HepG2 (cell line): Measurements from ENCODE around the gene AFAP1. TPM values are rescaled to one million over a fixed set of nuclear protein-coding genes. Genes with fewer than 3 reads are reported as not detected.

Experiments
- CHCHD3 ChIP-seq: sonication (generic); formaldehyde crosslinking; IDR thresholded peaks from 2 replicates; pipeline ENCODE4 v1.8.0; 2022; ENCODE audit warnings: mild to moderate bottlenecking, missing genetic modification reagents, moderate library complexity
- ELK4 ChIP-seq: sonication (generic); formaldehyde crosslinking; IDR thresholded peaks from 2 replicates; pipeline ENCODE4 v1.9.0; 2021; ENCODE audit warnings: missing genetic modification reagents, borderline replicate concordance
- FOXC1 ChIP-seq: sonication (generic); formaldehyde crosslinking; IDR thresholded peaks from 2 replicates; pipeline ENCODE4 v1.8.0; 2022; ENCODE audit warnings: mild to moderate bottlenecking, missing genetic modification reagents, borderline replicate concordance
- GTF2F1 ChIP-seq: fragments of 150-350 bp; IDR thresholded peaks from 2 replicates; pipeline ENCODE4 v1.6.1; 2014; ENCODE audit warnings: low read length
- KDM5A ChIP-seq: fragments of 200-600 bp; sonication (generic); IDR thresholded peaks from 2 replicates; pipeline ENCODE4 v1.7.0; 2018; ENCODE audit warnings: antibody characterized with exemption, mild to moderate bottlenecking, low read length, borderline replicate concordance
- MED8 ChIP-seq: sonication (generic); formaldehyde crosslinking; IDR thresholded peaks from 2 replicates; pipeline ENCODE4 v1.8.1; 2023; ENCODE audit warnings: mild to moderate bottlenecking, missing genetic modification reagents; ENCODE audit not compliant: insufficient replicate concordance
- MLLT10 ChIP-seq: sonication (generic); formaldehyde crosslinking; IDR thresholded peaks from 2 replicates; pipeline ENCODE4 v1.4.0; 2020; ENCODE audit warnings: missing genetic modification reagents
- RBAK ChIP-seq: sonication (generic); formaldehyde crosslinking; IDR thresholded peaks from 2 replicates; pipeline ENCODE4 v1.5.1; 2020; ENCODE audit warnings: mild to moderate bottlenecking, missing genetic modification reagents
- SAP130 ChIP-seq: IDR thresholded peaks from 2 replicates; pipeline ENCODE4 v1.6.1; 2016; ENCODE audit warnings: low read depth
- USF2 ChIP-seq, 2 experiments: sonication (generic) in 1 of 2; formaldehyde crosslinking in 1 of 2; IDR thresholded peaks; 2 replicates each; pipeline versions ENCODE4 v1.5.1 to v1.6.1; 2011 to 2020; ENCODE audit warnings: borderline replicate concordance in 1 of 2, low read depth in 1 of 2, low read length in 1 of 2, mild to moderate bottlenecking in 1 of 2, missing genetic modification reagents in 1 of 2, moderate library complexity in 1 of 2
- ZFP82 ChIP-seq: sonication (generic); formaldehyde crosslinking; IDR thresholded peaks from 2 replicates; pipeline ENCODE4 v1.5.1; 2020; ENCODE audit warnings: mild to moderate bottlenecking, missing genetic modification reagents, borderline replicate concordance
- ZNF317 ChIP-seq: sonication (generic); formaldehyde crosslinking; IDR thresholded peaks from 2 replicates; pipeline ENCODE4 v1.5.0; 2020; ENCODE audit warnings: mild to moderate bottlenecking, missing genetic modification reagents
- ZNF350 ChIP-seq: sonication (generic); formaldehyde crosslinking; IDR thresholded peaks from 2 replicates; pipeline ENCODE4 v1.4.0; 2020; ENCODE audit warnings: mild to moderate bottlenecking, low read depth, missing genetic modification reagents, borderline replicate concordance
- ZNF83 ChIP-seq: sonication (generic); formaldehyde crosslinking; IDR thresholded peaks from 2 replicates; pipeline ENCODE4 v1.4.0; 2020; ENCODE audit warnings: missing genetic modification reagents, mild to moderate bottlenecking, borderline replicate concordance
- ZNF883 ChIP-seq: sonication (generic); formaldehyde crosslinking; IDR thresholded peaks from 2 replicates; pipeline ENCODE4 v1.5.1; 2020; ENCODE audit warnings: mild to moderate bottlenecking, missing genetic modification reagents; ENCODE audit errors: not compliant biosample characterization
- ZSCAN31 ChIP-seq: sonication (generic); formaldehyde crosslinking; IDR thresholded peaks from 2 replicates; pipeline ENCODE4 v1.5.0; 2020; ENCODE audit warnings: low read depth, mild to moderate bottlenecking, missing genetic modification reagents
- polyA plus RNA-seq, 8 experiments: library from polyadenylated mRNA; depleted of rRNA in 3 of 8; stranded (reverse) in 7 of 8; unstranded in 1 of 8; fragments of >200 nt; fragmentation: Illumina TruSeq in 4 of 8; extraction: Trizol in 4 of 8; gene quantifications; 2 replicates each; pipeline versions ENCODE4 v1.2.1 to v1.2.3, GENCODE V29; 2011 to 2016; ENCODE audit warnings: low read depth in 4 of 8, missing spikeins in 1 of 8, mixed read lengths in 1 of 8; ENCODE audit not compliant: insufficient read depth in 1 of 8
- total RNA-seq, 5 experiments: library from RNA; depleted of rRNA; stranded (reverse); fragments of >200 nt; fragmentation: Illumina TruSeq; extraction: Trizol; gene quantifications; 2 replicates each; pipeline ENCODE4 v1.2.3, GENCODE V29; 2016; ENCODE audit warnings: low read depth in 1 of 5
- TF ChIP-seq, protein P1 (sequence below): IDR thresholded peaks from 2 replicates; pipeline ENCODE4 v1.6.1; 2016; ENCODE audit warnings: missing compliant biosample characterization, missing genetic modification reagents, borderline replicate concordance
- TF ChIP-seq, protein P2 (sequence below): sonication (generic); formaldehyde crosslinking; IDR thresholded peaks from 2 replicates; pipeline ENCODE4 v1.9.0; 2021; ENCODE audit warnings: missing genetic modification reagents, mild to moderate bottlenecking, borderline replicate concordance
- TF ChIP-seq, protein P3 (sequence below): sonication (generic); formaldehyde crosslinking; IDR thresholded peaks from 2 replicates; pipeline ENCODE4 v1.8.0; 2022; ENCODE audit warnings: mild to moderate bottlenecking, missing genetic modification reagents; ENCODE audit not compliant: insufficient replicate concordance
- TF ChIP-seq, protein P4 (sequence below): sonication (generic); formaldehyde crosslinking; IDR thresholded peaks from 2 replicates; pipeline ENCODE4 v1.8.1; 2023; ENCODE audit warnings: missing genetic modification reagents, mild to moderate bottlenecking, borderline replicate concordance

Gene AFAP1
- total and polyA plus RNA-seq, 2 of the 13 experiments (the other 11 are each of a cell fraction or from before 2014, with no cell fraction given): 2.5 TPM

GRCh38 chr4:7805533-7806337 lies 133.9 kb downstream of the AFAP1 start (continued):
- TF ChIP-seq, protein P1, sequence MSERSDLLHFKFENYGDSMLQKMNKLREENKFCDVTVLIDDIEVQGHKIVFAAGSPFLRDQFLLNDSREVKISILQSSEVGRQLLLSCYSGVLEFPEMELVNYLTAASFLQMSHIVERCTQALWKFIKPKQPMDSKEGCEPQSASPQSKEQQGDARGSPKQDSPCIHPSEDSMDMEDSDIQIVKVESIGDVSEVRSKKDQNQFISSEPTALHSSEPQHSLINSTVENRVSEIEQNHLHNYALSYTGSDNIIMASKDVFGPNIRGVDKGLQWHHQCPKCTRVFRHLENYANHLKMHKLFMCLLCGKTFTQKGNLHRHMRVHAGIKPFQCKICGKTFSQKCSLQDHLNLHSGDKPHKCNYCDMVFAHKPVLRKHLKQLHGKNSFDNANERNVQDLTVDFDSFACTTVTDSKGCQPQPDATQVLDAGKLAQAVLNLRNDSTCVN (CRISPR knock-in tag): no peak
- TF ChIP-seq SAP130 (CRISPR knock-in tag) (peak; percentile 83), GTF2F1 (no peak), FOXC1 (CRISPR knock-in tag) (no peak), ZNF350 (peak; percentile 16; the same call in 1 of the 2 replicates), ZFP82 (CRISPR knock-in tag) (no peak), ZSCAN31 (no peak), RBAK (CRISPR knock-in tag) (no peak), KDM5A (no peak), USF2 (IDR thresholded peaks at IDR 0.05; ENCODE audit: low read depth, low read length) (no peak), USF2 (CRISPR knock-in tag; IDR thresholded peaks at IDR 0.05; ENCODE audit: borderline replicate concordance) (no peak), ZNF317 (CRISPR knock-in tag) (no peak), ZNF883 (CRISPR knock-in tag) (no peak), MLLT10 (CRISPR knock-in tag) (no peak), ZNF83 (CRISPR knock-in tag) (no peak), MED8 (CRISPR knock-in tag) (no peak), ELK4 (no peak), CHCHD3 (CRISPR knock-in tag) (no peak; the same call in 1 of the 2 replicates)
- TF ChIP-seq, protein P2, sequence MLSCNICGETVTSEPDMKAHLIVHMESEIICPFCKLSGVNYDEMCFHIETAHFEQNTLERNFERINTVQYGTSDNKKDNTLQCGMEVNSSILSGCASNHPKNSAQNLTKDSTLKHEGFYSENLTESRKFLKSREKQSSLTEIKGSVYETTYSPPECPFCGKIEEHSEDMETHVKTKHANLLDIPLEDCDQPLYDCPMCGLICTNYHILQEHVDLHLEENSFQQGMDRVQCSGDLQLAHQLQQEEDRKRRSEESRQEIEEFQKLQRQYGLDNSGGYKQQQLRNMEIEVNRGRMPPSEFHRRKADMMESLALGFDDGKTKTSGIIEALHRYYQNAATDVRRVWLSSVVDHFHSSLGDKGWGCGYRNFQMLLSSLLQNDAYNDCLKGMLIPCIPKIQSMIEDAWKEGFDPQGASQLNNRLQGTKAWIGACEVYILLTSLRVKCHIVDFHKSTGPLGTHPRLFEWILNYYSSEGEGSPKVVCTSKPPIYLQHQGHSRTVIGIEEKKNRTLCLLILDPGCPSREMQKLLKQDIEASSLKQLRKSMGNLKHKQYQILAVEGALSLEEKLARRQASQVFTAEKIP (CRISPR knock-in tag): no peak
- TF ChIP-seq, protein P3, sequence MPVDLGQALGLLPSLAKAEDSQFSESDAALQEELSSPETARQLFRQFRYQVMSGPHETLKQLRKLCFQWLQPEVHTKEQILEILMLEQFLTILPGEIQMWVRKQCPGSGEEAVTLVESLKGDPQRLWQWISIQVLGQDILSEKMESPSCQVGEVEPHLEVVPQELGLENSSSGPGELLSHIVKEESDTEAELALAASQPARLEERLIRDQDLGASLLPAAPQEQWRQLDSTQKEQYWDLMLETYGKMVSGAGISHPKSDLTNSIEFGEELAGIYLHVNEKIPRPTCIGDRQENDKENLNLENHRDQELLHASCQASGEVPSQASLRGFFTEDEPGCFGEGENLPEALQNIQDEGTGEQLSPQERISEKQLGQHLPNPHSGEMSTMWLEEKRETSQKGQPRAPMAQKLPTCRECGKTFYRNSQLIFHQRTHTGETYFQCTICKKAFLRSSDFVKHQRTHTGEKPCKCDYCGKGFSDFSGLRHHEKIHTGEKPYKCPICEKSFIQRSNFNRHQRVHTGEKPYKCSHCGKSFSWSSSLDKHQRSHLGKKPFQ (CRISPR knock-in tag): no peak
- TF ChIP-seq, protein P4, sequence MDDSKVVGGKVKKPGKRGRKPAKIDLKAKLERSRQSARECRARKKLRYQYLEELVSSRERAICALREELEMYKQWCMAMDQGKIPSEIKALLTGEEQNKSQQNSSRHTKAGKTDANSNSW: no peak
